ENCODE results near the gene CRAT.

CRAT gene

DNA sequence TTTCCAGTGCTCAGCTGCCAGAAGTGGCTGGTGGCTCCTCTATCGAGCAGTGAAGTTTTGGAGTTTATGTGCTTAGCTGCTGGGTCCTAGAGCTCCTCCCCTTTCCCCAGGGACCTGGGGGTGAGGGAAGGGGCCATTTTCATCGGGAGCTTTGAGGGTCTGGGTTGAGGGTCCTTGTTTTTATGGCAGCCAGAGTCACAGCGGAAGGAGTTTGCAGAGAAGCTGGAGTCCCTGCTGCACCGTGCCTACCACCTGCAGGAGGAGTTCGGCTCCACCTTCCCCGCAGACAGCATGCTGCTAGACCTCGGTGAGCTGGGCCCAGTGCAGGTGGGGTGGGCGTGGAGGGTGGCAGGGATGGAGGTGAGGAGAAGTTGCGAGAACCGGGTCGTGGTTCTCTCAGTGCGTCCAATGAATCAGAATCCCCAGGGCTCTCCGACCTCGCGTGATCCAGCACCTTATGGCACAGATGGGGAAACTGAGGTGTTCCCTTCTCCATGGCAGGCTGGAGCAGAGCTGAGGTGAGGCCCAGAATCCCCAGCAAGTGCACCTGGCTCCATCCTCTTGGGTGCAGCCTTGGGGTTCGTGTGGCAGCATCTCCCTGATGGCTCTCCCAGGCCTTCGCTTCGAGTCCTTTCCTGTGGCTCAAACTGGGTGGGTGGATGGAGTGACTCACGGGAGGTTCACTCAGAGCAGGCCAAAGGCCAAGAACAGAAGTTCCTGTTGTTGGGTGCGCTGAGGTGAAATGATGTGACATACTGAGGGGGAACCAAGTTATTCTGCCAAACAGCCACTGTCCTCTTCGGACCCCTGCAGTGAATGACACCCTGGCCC lies 51.4 kb downstream of the CRAT start:
- no peak for DNase-seq

DNA sequence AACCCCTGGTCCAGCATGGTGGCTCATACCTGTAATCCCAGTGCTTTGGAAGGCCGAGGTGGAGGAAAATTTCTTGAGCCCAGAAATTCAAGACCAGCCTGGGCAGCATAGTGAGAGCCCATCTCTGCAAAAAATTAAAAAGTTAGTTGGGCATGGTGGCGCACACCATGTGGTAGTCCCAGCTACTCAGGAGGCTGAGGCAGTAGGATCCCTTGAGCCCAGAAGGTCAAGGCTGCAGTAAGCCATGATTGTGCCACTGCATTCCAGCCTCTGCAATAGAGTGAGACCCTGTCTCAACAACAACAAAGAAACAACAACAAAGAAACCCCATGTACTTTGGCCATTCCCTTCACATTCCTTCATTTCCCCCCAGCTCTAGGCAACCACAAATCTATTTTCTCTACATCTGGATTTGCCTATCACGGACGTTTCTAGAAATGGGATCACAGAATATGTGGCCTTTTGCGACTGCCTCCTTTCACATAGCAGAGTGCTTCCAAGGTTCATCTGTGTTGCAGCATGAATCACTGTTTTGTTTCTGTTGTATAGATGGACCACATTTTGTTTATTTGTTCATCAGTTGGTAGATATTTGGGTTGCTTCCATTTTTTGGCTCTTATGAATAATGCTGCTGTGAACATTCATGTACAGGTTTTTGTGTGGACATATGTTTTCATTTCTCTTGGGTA lies 56.3 kb downstream of the CRAT start:
- DNase-seq = no peak

DNA sequence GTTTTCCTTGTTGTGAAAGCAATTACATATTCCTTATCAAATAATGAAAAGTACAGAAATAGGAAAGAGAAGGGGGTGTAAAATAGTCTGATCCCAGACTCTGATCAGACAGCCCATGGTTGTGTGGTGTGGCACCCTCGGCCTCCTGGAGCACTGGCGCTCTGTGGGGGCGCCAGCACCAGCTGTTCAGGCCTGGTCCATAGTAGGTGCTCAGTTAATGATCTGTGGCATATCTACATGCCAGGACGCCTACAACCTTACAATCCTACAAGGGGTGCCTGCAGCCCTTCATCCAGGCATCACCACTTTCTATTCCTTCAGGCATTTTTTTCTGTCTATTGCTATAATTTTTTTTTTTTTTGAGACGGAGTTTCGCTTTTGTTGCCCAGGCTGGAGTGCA lies 57.6 kb downstream of the CRAT start:
- DNase-seq = no peak

DNA sequence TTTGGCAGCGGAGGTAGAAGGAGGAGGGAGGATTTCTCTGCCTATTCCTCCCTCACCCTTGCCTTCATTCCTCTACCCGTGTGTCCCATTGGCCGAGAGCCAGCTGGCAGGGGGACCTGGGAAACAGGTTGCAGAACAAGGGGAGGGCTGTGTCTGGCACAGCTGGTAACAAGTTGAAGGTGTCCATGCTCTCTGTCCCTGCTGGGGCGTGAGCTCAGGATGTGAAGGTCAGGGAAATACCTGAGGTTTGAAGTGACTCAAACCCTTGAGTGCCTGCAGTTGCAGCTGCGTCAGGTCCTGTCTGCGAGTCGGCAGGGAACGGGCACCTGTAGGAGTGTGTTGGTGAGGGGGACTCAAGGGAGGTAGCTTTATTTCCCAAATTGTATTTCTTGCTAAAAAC lies 58.0 kb downstream of the CRAT start:
- no peak for DNase-seq
